HG03521 (cell line): ENCODE results near the gene TBCK.

ENCODE experiments used
- ATAC-seq: cut with Tn5 transposase; IDR thresholded peaks from one replicate; pipeline ENCODE4 v1.9.1; 2021; ENCODE audit warnings: mild to moderate bottlenecking, moderate library complexity; ENCODE audit not compliant: unreplicated experiment

TBCK gene

DNA sequence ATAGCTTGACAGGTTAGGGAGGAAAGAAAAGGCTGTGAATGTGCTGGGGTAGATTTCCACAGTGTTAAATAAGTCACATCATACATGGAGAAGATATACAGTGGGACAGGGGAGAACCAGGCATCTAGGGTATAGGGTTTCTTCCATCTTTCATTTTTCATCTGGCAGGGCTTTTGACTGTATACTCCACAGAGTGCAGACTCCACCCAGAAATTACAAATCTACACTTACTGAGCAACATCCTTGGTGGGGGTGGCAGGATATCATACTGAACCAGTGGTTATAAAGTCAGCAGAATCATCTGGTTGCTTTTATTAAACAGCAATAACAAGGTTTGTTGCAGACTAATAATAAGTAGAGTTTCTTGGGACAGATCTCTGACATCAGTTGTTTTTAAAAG is 266.5 kb downstream of the TBCK start:
- no peak for ATAC-seq

DNA sequence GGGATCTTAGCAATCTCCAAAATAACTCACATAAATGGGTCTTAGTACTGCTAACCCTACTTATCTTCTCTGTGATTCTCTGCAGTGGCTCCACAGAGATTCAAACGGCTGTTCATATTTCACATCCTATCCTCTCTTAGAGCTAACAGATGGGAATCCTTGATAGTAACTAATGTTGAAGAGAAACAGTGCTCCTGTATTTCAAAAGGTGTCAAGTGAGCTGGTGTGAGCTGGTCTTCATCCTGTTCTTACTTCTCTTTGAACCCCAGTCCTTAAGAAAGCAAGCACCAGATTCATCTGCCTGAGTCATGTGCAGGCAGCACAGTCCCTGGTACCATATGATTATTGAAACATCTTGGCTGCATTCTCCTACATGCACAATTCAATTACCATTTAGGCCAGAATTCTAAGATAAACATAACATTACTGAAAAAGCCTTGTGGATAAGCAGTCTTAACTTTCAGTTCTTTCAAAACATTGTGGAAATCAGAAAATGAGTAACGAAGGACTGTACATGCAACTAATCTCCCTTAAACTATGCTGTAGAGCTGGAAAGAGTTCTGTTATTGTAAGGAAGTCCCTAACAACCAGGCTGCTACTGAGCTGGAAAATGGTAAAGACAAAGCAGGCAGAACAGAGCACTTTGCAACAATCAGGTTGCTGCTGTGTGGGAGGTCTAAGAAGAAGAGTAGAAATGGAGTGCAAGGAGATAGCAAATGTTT is 267.6 kb downstream of the TBCK start:
- no peak for ATAC-seq

DNA sequence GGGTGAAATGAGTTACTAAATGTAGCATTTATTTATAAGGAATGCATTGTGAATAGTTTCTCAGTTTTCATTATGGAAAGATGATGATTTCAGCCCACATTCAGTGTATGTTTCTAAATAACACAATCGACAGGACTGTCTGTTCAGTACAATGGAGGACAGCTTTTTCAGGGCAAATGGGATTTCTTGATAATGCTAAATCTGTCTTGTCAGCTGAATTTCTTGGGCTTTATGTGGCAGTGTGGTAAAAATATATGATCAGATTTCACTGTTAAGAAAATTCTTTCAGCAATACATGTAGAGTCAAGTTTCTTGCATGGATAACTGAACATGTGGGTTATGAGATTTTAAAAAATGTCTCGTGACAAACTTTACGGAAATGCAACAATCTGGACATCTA is 269.9 kb downstream of the TBCK start:
- no peak for ATAC-seq

DNA sequence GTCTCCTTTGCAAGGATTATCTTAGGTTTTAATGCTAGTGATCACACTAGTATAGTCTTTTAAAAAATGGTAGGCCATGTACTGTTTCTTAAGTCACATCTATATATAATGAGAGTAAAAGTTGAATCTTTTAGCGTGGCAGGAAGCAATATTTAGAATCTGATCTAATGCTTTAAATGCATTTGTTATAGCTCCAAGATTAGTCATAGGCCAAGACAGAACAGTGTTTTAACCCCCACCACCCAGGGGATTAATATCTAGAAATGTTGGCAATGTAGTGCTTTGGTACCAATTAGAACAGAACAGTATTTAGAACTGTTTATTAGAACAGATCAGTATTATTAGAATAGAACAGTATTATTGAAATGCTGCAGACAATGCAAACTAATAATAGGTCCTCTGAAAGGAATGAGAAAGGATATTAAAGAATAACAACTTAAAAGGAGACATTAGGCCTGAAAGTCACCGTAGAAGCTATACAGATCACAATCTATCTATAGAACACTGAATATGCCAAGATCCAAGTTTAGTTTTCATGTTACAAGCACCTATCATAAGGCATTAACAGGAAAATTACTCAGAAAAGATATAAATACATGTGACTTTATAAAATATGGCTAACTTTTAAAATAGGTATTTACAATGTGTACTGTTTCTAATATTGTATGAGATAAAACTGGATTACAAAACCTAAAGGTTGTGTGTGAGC is 274.6 kb downstream of the TBCK start:
- ATAC-seq, result no peak

DNA sequence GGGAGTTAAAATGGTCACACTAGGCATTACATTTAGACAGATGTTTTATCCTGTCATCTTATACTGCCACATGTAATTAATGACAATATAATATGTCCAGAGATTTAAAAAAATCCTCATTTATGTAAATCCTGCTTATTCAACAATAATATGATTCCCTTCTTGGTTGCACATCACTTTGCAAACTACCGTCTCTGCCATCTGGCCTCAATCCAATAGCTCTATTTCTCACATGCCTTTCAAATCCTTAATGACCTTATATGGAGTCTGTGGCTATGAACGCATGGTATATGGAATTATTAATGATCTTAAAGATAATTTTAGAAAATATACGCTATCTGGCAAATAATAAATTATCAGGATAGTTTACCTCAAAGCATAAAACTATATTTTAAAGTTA is 276.2 kb downstream of the TBCK start:
- no peak for ATAC-seq

DNA sequence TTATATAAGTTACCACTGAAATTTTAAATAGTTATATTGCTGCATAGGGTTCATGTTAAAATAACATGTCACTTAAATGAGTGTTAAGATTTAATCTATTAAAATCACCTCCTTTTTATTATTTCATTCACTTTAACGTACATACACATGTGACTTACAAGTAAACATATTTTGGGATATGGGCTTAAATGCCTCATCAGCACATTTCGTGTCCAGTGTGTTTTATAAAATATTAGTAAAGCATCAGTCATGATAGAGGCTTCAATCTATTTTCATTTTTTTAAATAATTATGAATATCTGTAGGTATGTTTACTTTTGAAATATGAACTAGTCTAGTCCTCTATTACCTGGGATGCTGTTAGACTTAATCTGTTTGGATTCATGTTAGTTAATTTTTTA is 277.1 kb downstream of the TBCK start:
- ATAC-seq, result no peak

DNA sequence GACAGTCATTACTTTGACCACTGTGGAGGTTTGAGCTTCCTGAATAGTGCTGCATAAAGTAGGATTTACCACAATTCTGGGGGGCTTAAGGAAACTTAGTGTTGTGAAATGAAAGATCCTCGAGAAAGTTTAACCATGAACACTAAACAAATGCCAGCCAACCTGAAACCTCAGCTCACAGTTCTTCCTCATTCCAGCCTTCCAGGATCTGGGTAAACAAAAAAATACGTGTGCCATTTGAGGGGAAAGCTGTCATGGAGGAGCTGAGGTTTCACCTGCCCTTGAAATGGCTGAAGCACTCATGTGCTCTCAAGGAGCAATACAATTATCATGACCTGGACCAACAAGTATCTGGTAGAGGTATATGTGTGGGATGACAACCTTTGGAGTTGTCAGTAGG is 278.0 kb downstream of the TBCK start:
- no peak for ATAC-seq

DNA sequence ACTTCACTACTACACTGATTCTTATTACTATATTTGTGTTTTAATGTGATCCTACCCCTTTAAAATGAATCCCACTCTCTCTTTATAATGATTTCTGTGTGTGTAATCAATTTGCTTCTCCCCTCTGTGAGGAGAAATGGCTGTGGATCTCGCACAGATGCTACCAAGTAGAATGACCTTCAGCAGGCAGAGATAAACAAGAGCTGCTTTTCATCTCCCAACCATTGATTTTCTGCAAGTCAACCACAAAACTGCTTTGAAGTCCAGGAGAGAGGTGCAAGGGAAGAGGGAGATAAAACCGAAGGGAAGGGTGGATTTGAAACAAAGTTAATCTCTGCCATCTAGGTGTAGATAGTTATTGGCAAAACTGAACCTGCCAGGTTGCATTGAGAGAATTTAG is 279.2 kb downstream of the TBCK start:
- ATAC-seq, result no peak

DNA sequence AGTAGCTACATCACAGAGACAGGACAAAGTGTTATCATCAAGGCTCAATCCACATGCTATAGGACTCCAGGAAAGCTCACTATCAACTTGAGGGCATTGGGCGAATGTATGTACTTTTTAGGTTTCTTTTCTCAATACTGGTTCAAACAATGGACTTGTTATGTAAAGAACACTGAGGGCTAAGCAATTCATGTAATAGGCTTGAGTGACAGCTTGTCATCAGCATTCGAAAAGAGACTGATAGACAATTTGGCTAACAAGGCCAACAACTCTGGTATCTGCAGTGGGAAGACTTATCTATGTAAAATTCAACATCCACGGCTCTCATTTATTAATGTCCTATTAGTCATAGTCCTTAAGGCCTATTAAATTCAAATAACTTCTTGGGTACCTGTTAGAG is 279.7 kb downstream of the TBCK start:
- ATAC-seq, result no peak

DNA sequence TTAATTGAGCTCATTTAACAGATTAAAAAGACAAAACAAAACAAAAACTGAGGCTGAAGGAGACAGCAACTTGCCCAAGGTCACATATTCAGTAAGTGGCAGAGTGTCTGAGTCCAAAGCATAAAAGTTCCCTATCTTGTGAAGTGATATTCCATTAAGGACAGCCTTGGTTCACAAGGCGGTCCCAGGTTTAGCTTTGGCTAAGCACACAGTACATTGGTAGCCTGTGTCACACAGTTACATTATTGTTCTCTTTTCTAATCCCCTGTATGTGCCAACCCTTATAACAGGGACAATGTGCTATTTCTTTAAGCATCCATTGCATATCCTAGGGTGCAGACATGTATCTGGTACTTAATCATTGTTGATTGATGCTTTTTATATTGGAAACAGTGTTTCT is 280.8 kb downstream of the TBCK start:
- ATAC-seq, result no peak

DNA sequence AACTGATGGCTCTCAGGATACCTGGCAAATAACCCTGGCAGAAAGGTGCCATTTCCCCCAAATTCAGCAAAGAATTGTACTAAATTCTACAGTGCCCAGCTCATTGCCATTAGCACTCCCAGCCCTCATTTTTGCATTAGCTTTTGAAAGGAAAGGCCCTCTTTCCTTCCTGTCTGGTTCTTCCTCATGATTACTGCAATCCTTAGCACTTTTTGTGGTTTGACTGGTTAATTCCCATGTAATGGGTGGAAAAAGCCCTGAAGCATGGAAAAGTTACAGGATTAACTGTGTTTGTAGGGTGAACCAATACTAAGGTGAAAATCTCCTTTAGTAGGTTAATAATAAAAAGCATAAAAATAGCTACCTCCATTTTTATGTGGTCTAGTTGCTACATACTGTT is 281.3 kb downstream of the TBCK start:
- ATAC-seq, result no peak

DNA sequence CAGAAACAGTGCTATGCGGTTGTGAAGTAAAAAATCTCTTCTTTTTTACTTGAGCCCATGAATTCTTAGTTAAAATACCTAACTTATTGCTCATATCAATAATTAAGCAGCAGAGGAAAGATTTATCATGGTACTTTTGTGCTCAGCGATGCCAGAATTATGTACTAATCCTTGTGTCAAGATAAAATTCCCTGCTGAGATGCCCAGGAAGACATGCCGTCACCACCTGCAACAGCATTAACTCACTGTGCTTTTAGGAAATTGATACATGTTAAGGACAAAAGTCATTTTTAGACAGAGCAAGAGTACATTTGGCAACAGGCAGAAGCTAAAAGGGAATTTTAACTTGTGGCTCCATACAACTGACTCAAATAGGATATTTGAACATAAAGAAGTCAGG is 281.8 kb downstream of the TBCK start:
- no peak for ATAC-seq

DNA sequence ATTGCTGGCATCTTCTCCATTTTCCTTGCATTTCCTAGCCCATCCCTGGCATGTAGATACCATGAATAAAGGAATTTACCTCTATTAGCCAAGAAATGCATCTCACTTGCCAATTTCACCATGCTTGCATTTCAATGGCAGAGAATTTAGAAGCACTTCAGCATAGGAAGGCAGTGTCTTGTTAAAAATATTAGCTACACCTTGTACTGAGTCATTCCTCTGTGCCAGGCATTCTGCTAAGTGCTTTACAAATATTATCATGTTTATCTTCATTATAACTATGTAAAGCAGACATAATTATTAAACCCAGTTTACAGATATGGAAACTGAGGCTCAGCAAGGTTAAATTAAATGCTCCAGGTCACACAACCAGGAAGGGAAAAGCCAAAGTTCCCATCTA is 282.5 kb downstream of the TBCK start:
- no peak for ATAC-seq

DNA sequence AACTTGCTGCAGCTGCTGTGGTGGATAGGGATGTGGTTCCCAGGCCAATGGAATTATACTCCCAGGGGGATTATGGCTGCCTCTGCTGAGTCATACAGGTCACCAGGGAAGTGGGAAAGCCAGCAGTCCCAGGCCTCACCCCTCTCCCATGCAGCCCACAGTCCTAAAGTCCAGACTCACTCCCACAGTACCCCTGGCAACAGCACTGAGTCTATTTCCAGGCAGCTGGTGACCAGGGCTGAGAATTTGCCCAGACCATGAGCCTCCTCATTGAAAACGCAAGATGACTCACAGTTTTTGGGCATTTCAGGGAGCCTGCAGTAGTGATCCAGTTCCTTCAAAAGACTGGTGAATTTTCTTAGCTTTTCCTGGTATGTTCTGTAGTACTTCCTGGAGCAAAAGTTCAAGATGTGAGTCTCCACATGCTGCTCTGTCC is 283.1 kb downstream of the TBCK start:
- ATAC-seq, result no peak

DNA sequence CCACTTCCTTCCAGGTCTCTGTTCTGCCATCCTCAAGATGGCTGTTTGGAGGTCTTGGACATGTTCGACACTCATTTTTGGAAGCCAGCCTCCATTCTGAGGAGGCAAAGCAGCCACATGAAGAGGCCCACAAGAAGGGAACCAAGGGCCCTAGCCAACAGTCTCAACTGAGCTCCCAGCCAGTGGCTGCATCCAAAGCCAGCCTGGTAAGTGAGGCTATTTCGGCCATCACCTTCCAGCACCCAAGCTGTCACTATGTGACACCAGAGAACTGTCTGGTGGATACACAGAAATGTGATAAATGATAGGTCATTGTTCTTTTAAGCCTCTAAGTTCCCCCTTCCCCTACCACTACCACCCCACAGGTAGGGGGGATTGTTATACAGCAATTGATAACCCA is 293.6 kb downstream of the TBCK start:
- no peak for ATAC-seq

DNA sequence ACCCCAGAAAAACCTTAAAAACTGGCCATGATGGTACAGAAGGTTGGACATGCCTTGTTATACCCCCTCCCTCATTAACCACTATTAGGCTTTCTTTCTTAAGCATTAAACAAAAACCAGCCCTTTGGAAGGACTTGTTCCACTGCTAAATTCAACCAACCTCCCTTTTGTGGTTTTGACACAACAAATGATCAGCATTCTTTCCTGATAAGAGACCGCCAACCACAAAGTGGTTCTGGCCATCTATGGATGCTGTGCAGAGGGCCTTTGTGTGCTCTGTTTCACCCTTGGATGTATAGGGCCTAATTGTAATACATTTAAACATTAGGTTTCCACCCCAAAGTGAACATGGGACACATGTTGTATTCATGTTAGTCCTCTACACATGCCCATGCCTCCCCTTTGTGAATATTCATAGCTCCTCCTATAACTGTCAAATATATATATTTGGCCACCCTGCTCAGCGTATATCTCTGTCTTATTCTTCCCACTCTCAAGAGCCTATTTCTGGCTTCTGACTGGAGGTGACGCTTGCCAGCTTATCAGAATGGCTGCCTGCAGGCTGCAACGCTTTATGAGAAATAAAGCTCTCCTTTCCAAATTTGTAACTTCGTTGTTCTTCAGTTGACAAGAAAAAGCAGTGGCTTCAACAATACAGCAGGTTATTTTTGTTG is 294.1 kb downstream of the TBCK start:
- no peak for ATAC-seq

DNA sequence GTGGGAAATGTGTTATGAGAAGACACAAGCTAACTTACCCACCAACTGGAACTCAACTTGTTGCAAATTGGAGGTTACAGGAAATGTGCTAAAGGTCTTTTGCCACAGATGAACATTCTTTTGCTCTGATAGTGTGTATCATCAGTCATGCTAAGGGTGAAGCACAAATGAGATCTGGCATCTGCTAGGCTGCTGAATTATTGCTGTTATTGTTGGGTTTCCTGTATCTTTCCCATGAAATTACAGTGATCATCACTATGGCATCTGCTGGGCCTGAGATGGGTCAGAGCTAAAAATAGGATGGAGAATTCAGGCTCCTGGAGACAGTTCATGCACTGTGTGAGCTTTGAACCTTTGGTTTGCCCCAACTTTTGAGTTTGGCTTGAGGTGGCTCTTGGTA is 296.2 kb downstream of the TBCK start:
- no peak for ATAC-seq

DNA sequence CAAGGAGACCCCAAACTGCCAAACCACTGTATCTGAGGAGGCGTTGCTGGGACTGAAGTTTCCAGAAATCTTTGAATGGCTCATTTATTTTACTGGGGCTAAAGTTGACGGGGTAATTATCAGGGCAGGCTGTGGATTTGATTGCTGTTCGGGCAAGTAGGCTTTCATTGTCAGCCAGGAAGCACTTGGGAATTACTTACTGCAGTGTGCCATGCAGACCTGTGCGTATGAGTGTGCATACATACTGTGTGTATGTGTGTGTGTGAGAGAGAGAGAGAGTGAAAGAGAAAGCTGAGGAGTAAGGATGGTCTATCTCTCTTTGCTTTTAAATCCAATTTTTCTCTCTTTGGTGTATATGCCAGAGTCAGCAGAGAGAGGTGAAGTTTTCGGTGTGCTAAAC is 298.0 kb downstream of the TBCK start:
- ATAC-seq, result no peak

DNA sequence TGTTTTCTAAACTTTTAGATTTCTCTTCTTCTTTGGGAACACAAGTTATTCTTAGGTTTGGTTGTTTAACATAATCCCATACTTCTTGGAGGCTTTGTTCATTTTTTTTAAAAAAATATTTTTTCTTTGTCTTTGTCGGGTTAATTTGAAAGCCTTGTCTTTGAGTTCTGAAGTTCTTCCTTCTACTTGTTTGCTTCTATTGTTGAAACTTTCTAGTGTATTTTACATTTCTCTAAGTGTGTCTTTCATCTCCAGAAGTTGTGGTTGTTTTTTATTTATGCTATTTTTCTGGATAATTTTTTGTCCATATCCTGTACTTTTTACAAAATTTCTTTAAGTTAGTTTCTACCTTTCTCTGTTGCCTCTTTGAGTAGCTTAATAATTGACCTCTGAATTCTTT is 304.6 kb downstream of the TBCK start:
- ATAC-seq, result no peak

DNA sequence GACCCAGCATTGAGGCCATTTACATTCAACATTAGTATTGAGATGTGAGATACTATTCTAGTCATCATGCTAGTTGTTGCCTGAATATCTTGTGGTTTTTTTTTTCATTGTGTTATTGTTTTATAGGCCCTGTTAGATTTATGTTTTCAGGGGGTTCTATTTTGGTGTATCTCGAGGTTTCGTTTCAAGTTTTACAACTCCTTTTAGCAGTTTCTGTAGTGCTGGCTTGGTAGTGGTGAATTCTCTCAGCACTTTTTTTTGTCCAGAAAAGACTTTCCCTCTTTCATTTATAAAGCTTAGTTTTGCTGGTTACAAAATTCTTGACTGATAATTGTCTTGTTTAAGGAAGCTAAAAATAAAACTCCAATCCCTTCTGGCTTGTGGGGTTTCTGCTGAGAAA is 305.2 kb downstream of the TBCK start:
- ATAC-seq, result no peak

DNA sequence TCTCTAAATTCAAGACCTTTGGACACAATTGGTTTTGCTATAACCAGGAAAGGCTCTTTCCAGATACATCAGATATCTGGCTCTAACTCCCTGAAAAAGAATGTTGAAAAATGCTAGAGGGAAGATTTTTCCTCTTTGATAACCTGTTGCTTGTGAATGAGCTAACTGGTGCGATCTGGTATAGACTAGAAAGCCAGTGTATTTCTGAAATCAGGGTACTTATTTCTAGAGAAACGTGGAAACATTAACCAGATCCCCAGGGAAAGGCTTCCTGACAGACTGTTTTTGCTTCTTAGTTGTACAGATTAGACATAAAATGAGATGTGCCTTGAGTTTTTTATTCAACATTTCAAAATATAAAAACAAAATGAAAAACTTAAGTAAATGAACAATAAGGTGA is 313.0 kb downstream of the TBCK start:
- no peak for ATAC-seq
